Spleen (tissue), 7 donors: Measurements from ENCODE around the gene ERCC2.

Experiments
- POLR2A ChIP-seq, 3 donors: fragments of 450-650 bp; IDR thresholded peaks; one replicate each; pipeline ENCODE4 v1.5.1; 2017; ENCODE audit warnings: antibody characterized with exemption in 3 of 3, mild to moderate bottlenecking in 1 of 3
- POLR2AphosphoS5 ChIP-seq, 3 donors: sonication (generic); formaldehyde crosslinking; IDR thresholded peaks; one replicate each; pipeline ENCODE4 v1.5.1; 2017; ENCODE audit warnings: antibody characterized with exemption in 3 of 3
- TF ChIP-seq, protein P1 (sequence below), 11 experiments: fragments of 200-600 bp in 7 of 11; fragments of 450-650 bp in 4 of 11; sonication (generic) in 4 of 11; IDR thresholded peaks in 8 of 11; conservative IDR thresholded peaks in 3 of 11; 1 replicate in 7 of 11; 2 replicates in 4 of 11; pipeline versions ENCODE4 v1.4.0 to v1.8.0; 2016 to 2021; ENCODE audit warnings: antibody characterized with exemption in 11 of 11, inconsistent platforms in 4 of 11, mild to moderate bottlenecking in 1 of 11
- donor health status: DM: no; HTN: no; CAD: no; lungs with moderate emphysema.
- donor health status: DM: no; HTN: no; CAD: no.
- donor health status: DM: no; HTN: no; CAD: no.

DNA sequence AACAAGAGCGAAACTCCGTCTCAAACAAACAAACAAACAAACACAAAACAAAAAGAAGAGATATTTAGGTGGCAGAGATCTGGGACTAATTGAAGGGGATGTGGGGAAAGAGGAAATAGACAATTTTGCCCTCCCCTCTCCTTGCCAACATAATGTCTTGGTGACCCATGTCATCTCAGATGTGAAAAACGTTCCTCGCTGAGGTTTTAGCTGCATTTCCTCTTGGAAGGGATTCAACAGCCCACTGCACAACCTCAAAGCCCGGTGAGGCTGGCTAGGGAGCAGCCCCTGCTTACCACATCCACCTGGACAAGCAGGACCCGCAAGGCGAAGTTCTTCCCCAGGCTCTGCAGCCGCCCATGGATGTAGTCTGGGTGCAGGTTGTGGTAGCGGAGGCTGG lies 48.4 kb upstream of the ERCC2 start:
- TF ChIP-seq, protein P1, sequence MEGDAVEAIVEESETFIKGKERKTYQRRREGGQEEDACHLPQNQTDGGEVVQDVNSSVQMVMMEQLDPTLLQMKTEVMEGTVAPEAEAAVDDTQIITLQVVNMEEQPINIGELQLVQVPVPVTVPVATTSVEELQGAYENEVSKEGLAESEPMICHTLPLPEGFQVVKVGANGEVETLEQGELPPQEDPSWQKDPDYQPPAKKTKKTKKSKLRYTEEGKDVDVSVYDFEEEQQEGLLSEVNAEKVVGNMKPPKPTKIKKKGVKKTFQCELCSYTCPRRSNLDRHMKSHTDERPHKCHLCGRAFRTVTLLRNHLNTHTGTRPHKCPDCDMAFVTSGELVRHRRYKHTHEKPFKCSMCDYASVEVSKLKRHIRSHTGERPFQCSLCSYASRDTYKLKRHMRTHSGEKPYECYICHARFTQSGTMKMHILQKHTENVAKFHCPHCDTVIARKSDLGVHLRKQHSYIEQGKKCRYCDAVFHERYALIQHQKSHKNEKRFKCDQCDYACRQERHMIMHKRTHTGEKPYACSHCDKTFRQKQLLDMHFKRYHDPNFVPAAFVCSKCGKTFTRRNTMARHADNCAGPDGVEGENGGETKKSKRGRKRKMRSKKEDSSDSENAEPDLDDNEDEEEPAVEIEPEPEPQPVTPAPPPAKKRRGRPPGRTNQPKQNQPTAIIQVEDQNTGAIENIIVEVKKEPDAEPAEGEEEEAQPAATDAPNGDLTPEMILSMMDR (IDR thresholded peaks at IDR 0.05 in 8 of 11, conservative IDR thresholded peaks at IDR 0.05 in 3 of 11): no peak
- no peak for TF ChIP-seq POLR2AphosphoS5 (IDR thresholded peaks at IDR 0.05)
- TF ChIP-seq POLR2A (IDR thresholded peaks at IDR 0.05): no peak
